ENCODE data around the gene TTC13. TPM values are rescaled to one million over a fixed set of nuclear protein-coding genes. Genes with fewer than 3 reads are reported as not detected.

Gene TTC13
- total RNA-seq, 1 donor from 2014 or later: 27.1 TPM

- Mint-ChIP-seq H3K36me3 (ENCODE audit: low read depth) (peaks cover 30% of the 10 kb centered on the region), H3K27ac (ENCODE audit: unreplicated experiment) (no peak overlapping the region)
These were observed 71.0 kb downstream of the TTC13 start for GRCh38 chr1:230907472-230908205.

GRCh38 chr1:230906226-230906625 is 72.4 kb downstream of the TTC13 start:
- H3K36me3 Mint-ChIP-seq (ENCODE audit: low read depth): peaks cover 24% of the 10 kb centered on the region
- TF ChIP-seq CTCF (IDR thresholded peaks at IDR 0.05): no peak
- no peaks in the 10 kb centered on the region for H3K27me3 Mint-ChIP-seq (ENCODE audit: low read depth)
- peaks cover 21% of the 10 kb centered on the region for H3K4me1 Mint-ChIP-seq (ENCODE audit: low read depth)
- H3K4me3 Mint-ChIP-seq (ENCODE audit: unreplicated experiment): no peak overlapping the region
- no peak for DNase-seq (ENCODE audit: low spot score)
- no peak overlapping the region for H3K27ac Mint-ChIP-seq (ENCODE audit: unreplicated experiment)
- no peaks in the 10 kb centered on the region for H3K9me3 Mint-ChIP-seq (ENCODE audit: low read depth)

More at GRCh38 chr1:230907472-230908205, 71.0 kb downstream of the TTC13 start:
- DNase-seq (ENCODE audit: low spot score): no peak
- Mint-ChIP-seq H3K27me3 (ENCODE audit: low read depth) (no peaks in the 10 kb centered on the region), H3K4me1 (ENCODE audit: low read depth) (peaks cover 16% of the 10 kb centered on the region), H3K9me3 (ENCODE audit: low read depth) (no peaks in the 10 kb centered on the region), H3K4me3 (ENCODE audit: unreplicated experiment) (no peak overlapping the region)
- no peak for TF ChIP-seq CTCF (IDR thresholded peaks at IDR 0.05)

DNA sequence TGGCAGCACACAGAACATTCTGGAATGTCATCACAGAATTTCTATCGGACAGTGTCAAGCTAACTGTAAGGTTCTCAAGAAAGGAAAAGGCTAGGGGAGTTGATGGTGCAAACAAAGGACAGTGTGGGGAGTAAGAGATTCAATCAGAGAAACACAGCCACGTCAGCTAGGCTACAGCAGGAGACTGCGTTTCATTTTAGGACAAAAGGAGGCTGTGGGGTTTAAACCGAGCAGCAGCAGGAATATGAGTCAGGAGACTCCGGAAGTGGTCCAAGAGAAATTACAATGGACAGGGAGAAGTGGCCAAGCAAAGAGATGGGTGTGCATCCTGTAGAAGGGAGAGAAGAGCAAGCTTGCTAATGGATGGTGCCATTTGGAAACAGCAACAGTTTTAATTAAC is 72.9 kb downstream of the TTC13 start:
- no peak for DNase-seq (ENCODE audit: low spot score)
- H3K27ac Mint-ChIP-seq (ENCODE audit: unreplicated experiment): no peak overlapping the region
- H3K4me1 Mint-ChIP-seq (ENCODE audit: low read depth): peaks cover 22% of the 10 kb centered on the region
- no peak for TF ChIP-seq CTCF (IDR thresholded peaks at IDR 0.05)
- no peaks in the 10 kb centered on the region for H3K9me3 Mint-ChIP-seq (ENCODE audit: low read depth)
- peaks cover 24% of the 10 kb centered on the region for H3K36me3 Mint-ChIP-seq (ENCODE audit: low read depth)
- H3K4me3 Mint-ChIP-seq (ENCODE audit: unreplicated experiment): no peak overlapping the region
- H3K27me3 Mint-ChIP-seq (ENCODE audit: low read depth): no peaks in the 10 kb centered on the region

DNA sequence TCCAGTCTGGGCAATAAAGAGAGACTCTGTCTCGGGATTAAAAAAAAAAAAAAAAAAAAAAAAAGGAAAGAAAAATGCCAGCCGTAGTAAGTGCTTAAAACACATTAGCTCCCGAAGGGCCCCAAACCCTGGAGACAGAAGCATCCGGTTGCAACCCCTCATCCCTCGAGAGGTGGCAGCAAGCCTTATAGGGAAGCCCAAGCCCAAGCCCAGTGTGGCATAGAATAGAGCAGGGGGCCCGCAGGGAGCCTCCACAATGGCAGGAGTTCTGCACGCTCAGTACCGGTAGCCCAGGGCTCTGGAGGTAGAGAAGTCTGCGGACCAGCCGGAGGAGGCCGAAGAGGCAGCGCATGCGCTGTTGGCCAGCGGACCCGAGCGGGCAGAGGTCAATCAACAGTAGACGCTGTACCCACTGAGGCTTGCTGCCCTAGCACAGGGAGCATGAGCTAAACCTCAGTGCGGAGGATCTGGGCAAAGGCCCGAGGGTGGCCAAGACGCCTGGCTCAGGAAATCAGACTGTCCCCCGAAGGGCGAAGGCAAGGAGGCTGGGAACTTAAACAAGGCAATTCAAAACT is 76.2 kb downstream of the TTC13 start:
- Mint-ChIP-seq H3K27ac (ENCODE audit: unreplicated experiment) (peak overlapping the region; percentile 42), H3K36me3 (ENCODE audit: low read depth) (peaks cover 12% of the 10 kb centered on the region), H3K9me3 (ENCODE audit: low read depth) (no peaks in the 10 kb centered on the region), H3K4me1 (ENCODE audit: low read depth) (peaks cover 44% of the 10 kb centered on the region), H3K27me3 (ENCODE audit: low read depth) (no peaks in the 10 kb centered on the region), H3K4me3 (ENCODE audit: unreplicated experiment) (no peak overlapping the region)
- no peak for DNase-seq (ENCODE audit: low spot score)
- TF ChIP-seq CTCF (IDR thresholded peaks at IDR 0.05): no peak

- Mint-ChIP-seq H3K4me1 (ENCODE audit: low read depth) (peaks cover 52% of the 10 kb centered on the region), H3K9me3 (ENCODE audit: low read depth) (no peaks in the 10 kb centered on the region), H3K27ac (ENCODE audit: unreplicated experiment) (peak overlapping the region; percentile 32), H3K27me3 (ENCODE audit: low read depth) (no peaks in the 10 kb centered on the region), H3K36me3 (ENCODE audit: low read depth) (peaks cover 10% of the 10 kb centered on the region), H3K4me3 (ENCODE audit: unreplicated experiment) (no peak overlapping the region)
- no peak for TF ChIP-seq CTCF (IDR thresholded peaks at IDR 0.05)
- no peak for DNase-seq (ENCODE audit: low spot score)
These were observed 77.0 kb downstream of the TTC13 start for GRCh38 chr1:230901671-230902070.

Data from chondrocyte (in vitro differentiated cells).